Lower lobe of right lung (tissue), 2 donors: ENCODE data around the gene USP31. TPM values are rescaled to one million over a fixed set of nuclear protein-coding genes. Genes with fewer than 3 reads are reported as not detected.

ENCODE experiments used
- ATAC-seq, 2 donors: fragments of 200-7000 bp; cut with Tn5 transposase; one replicate each; pipeline ENCODE4 v1.9.1; 2020 to 2022; ENCODE audit warnings: mild to moderate bottlenecking in 2 of 2, moderate library complexity in 2 of 2
- DNase-seq: peaks from one replicate; pipeline ENCODE4 v3.0.0-alpha.2; 2020
- H3K27ac ChIP-seq: fragments of 200-600 bp; one replicate; pipeline ENCODE4 v1.8.0; 2022
- H3K27me3 ChIP-seq: fragments of 200-600 bp; one replicate; pipeline ENCODE4 v1.8.0; 2022; ENCODE audit warnings: low read depth
- H3K36me3 ChIP-seq: fragments of 200-600 bp; one replicate; pipeline ENCODE4 v1.8.0; 2022; ENCODE audit warnings: mild to moderate bottlenecking
- H3K4me1 ChIP-seq: fragments of 200-600 bp; one replicate; pipeline ENCODE4 v1.8.0; 2022
- H3K4me3 ChIP-seq: fragments of 200-600 bp; one replicate; pipeline ENCODE4 v1.8.0; 2022; ENCODE audit warnings: mild to moderate bottlenecking
- H3K9me3 ChIP-seq: fragments of 200-600 bp; one replicate; pipeline ENCODE4 v1.8.0; 2022
- intact Hi-C: fragments of 100-400 bp; cut with DNase I; formaldehyde crosslinking; loops from one replicate; pipeline ENCODE4 v1.11.0; 2022
- total RNA-seq: library from RNA; stranded (reverse); fragmentation: NEBNext Ultra II Directional; extraction: Animal tissue kit (Norgen Biotek cat#: 25700); gene quantifications from one replicate; pipeline ENCODE4 v1.2.1, GENCODE V29; 2021
- TF ChIP-seq, protein P1 (sequence below): fragments of 200-600 bp; IDR thresholded peaks from one replicate; pipeline ENCODE4 v1.8.0; 2022; ENCODE audit warnings: antibody characterized with exemption, mild to moderate bottlenecking
- donor health status: DM: no; HTN: yes; CAD: no; lungs with severe emphysema.

The USP31 gene
- total RNA-seq, 1 donor from 2014 or later: 13.1 TPM

DNA sequence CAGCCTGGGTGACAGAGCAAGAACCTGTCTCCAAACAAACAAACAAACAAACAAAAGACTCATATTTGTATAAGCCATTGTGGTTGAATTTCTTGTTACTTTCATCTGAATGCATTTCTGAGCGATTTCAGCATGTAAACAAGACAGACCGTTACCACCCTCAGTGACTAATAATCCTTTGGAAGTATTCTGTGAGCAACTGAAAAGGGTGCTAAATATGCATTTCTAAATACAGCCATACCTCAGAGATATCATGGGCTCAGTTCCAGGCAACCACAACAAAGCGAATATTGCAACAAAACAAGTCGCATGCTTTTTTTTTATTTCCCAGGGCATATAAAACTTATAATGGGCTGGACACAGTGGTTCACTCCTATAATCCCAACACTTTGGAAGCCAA lies 109.0 kb downstream of the USP31 start:
- TF ChIP-seq, protein P1, sequence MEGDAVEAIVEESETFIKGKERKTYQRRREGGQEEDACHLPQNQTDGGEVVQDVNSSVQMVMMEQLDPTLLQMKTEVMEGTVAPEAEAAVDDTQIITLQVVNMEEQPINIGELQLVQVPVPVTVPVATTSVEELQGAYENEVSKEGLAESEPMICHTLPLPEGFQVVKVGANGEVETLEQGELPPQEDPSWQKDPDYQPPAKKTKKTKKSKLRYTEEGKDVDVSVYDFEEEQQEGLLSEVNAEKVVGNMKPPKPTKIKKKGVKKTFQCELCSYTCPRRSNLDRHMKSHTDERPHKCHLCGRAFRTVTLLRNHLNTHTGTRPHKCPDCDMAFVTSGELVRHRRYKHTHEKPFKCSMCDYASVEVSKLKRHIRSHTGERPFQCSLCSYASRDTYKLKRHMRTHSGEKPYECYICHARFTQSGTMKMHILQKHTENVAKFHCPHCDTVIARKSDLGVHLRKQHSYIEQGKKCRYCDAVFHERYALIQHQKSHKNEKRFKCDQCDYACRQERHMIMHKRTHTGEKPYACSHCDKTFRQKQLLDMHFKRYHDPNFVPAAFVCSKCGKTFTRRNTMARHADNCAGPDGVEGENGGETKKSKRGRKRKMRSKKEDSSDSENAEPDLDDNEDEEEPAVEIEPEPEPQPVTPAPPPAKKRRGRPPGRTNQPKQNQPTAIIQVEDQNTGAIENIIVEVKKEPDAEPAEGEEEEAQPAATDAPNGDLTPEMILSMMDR: no peak
- intact Hi-C loops: no loop called here
- ATAC-seq (no peak), DNase-seq (no peak)
- H3K36me3 ChIP-seq: no peaks in the 10 kb centered on the region
- no peaks in the 10 kb centered on the region for H3K27me3 ChIP-seq
- H3K4me1 ChIP-seq: no peaks in the 10 kb centered on the region
- no peak overlapping the region for H3K4me3 ChIP-seq
- H3K9me3 ChIP-seq: no peaks in the 10 kb centered on the region
- H3K27ac ChIP-seq: no peak overlapping the region

DNA sequence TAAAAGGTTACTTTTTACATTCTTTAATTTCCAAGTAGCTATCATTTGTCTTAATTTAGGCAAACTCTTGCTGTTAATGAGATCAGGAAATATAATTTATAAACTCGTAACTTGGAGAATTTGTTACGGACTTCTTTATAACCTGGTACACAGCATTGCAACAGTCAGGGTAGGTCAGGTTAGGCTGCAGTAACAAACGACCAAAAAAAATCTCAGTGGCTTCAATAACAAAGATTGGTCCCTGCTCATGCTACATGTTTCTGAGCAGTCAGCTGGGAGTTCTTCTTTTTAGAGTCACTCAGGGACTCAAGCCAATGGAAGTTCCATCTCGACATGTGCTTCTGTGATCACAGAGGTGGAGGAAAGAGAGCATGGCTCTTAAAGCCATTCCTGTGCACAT lies 110.1 kb downstream of the USP31 start:
- DNase-seq: no peak
- H3K27me3 ChIP-seq: no peaks in the 10 kb centered on the region
- H3K36me3 ChIP-seq: no peaks in the 10 kb centered on the region
- H3K4me3 ChIP-seq: no peak overlapping the region
- TF ChIP-seq, protein P1: no peak
- no peak for ATAC-seq
- H3K27ac ChIP-seq: no peak overlapping the region
- intact Hi-C loops: no loop called here
- no peaks in the 10 kb centered on the region for H3K4me1 ChIP-seq
- H3K9me3 ChIP-seq: no peaks in the 10 kb centered on the region

DNA sequence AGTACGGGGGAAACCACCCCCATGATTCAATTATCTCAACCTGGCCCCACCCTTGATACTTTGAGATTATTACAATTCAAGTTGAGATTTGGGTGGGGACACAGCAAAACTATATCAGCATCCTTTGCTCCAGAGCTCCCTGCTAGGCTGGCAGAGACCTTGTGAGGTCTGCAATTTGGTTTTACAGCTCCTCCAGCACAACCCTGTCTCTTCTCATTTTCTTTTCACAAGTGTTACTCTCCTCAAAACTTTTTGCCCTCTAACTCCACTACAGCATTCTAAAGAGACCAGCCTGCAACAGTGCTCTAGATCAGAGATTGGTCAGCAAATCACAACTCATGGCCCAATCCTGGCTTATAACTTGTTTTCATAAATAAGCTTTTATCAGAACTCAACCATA lies 114.0 kb downstream of the USP31 start:
- Histone ChIP-seq H3K4me1 (no peaks in the 10 kb centered on the region), H3K4me3 (no peak overlapping the region), H3K27ac (no peak overlapping the region), H3K27me3 (peaks cover 10% of the 10 kb centered on the region), H3K9me3 (peaks cover 9% of the 10 kb centered on the region), H3K36me3 (no peaks in the 10 kb centered on the region)
- TF ChIP-seq, protein P1: no peak
- ATAC-seq: no peak
- intact Hi-C loops: no loop called here
- no peak for DNase-seq

DNA sequence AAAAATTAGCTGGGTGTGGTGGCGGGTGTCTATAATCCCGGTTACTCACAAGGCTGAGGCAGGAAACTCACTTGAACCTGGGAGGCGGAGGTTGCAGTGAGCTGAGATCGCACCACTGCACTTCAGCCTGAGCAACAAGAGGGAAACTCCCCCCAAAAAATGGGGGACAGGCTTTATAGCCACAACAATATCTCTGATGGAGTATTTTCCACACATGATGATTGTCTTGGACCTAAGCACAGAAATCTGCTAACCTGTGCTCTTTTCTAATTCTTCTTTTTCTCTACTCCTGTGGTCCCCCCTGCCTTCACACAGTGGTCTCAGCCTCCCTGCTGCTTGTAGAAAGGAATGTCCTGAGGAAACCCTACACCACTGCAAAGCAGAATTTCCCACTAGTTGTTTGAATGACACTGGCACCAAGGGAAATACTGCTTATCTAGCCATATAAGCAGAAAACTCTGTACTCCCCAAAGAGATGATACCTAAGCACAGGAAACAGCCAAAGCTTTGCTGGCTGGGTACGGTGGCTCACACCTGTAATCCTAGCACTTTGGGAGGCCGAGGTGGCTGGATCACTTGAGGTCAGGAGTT lies 117.6 kb downstream of the USP31 start:
- ATAC-seq (no peak), DNase-seq (no peak)
- TF ChIP-seq, protein P1: no peak
- Histone ChIP-seq H3K9me3 (peaks cover 9% of the 10 kb centered on the region), H3K4me1 (no peaks in the 10 kb centered on the region), H3K36me3 (no peaks in the 10 kb centered on the region), H3K27me3 (peaks cover 10% of the 10 kb centered on the region), H3K27ac (no peak overlapping the region), H3K4me3 (no peak overlapping the region)
- intact Hi-C loops: no loop called here

DNA sequence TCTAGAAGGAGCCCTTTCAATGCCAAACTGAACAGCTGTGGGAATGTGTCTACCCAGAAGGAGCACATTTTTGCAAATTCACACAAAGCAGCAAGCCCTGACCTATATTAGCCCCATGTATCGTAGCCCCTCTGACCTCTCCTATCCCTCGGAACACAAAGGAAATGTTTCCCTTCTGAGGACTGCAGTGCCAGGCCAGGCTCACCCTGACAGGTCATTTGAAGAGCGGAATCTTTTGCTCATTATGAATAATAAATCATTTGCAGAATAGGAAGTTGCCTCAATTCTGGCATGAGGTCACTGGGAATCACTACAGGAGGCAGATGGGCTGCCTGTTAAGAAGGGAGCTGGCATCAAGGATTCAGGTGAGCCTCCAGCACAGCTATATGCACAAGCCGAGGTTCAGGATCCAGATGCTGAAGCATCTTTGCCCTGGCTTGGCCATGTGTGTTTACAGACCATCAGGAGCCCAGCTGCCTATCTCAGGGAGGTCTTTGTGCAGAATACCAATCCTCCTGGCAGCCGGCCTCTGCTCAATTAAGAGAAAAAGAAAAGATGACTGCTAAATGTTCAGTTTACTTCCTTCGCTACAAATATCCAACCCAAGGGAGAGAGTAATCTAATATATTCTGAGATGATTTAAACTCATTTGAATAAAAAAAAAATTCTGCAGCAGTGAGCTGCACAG lies 119.4 kb downstream of the USP31 start:
- no peak for ATAC-seq
- DNase-seq: no peak
- Histone ChIP-seq H3K4me1 (no peaks in the 10 kb centered on the region), H3K9me3 (peaks cover 9% of the 10 kb centered on the region), H3K27me3 (peaks cover 10% of the 10 kb centered on the region), H3K27ac (no peak overlapping the region), H3K36me3 (no peaks in the 10 kb centered on the region), H3K4me3 (no peak overlapping the region)
- TF ChIP-seq, protein P1: no peak
- intact Hi-C loops: no loop called here
